ENCODE data around the gene COX10. TPM values are rescaled to one million over a fixed set of nuclear protein-coding genes. Genes with fewer than 3 reads are reported as not detected.
"Not testable (repeated sequence)": the region's sequence is repeated elsewhere in the genome, so short reads cannot be mapped to it uniquely, and the experiment has no call there.

COX10 gene
- total RNA-seq, 1 donor: 21.3 TPM

GRCh38 chr17:14239271-14239670 is 170.0 kb downstream of the COX10 start:
- not testable (repeated sequence) for DNase-seq (ENCODE audit: low read depth in 2 of 3, low spot score in 2 of 3)

GRCh38 chr17:14245002-14245401 is 175.7 kb downstream of the COX10 start:
- DNase-seq (ENCODE audit: low read depth in 2 of 3, low spot score in 2 of 3): no peak

GRCh38 chr17:14245629-14246028 is 176.3 kb downstream of the COX10 start:
- DNase-seq (ENCODE audit: low read depth in 2 of 3, low spot score in 2 of 3): no peak

Small RNA genes lying within 50 kb of the gene (small RNA-seq; reads per million reads assigned to genes)
- not detected for gene RF00090

Other genes starting within 250 kb of the COX10 start
- not detected for gene CDRT15, start 167.4 kb downstream of the COX10 start, total RNA-seq
- 4.6 TPM for gene HS3ST3B1, start 231.6 kb downstream of the COX10 start, total RNA-seq